Suprapubic skin (tissue), 4 donors: Measurements from ENCODE around the gene RBL1.

Source experiments
- CTCF ChIP-seq, 2 donors: fragments of 200-600 bp in 1 of 2; fragments of 450-650 bp in 1 of 2; sonication (generic) in 1 of 2; IDR thresholded peaks; one replicate each; pipeline ENCODE4 v1.5.1; 2016 to 2019; ENCODE audit warnings: antibody characterized with exemption in 2 of 2, mild to moderate bottlenecking in 1 of 2, moderate library complexity in 1 of 2
- EP300 ChIP-seq: sonication (generic); formaldehyde crosslinking; IDR thresholded peaks from one replicate; pipeline ENCODE4 v1.6.1; 2017; ENCODE audit warnings: antibody characterized with exemption
- POLR2A ChIP-seq, 2 donors: fragments of 450-650 bp; IDR thresholded peaks; one replicate each; pipeline ENCODE4 v1.6.1; 2017; ENCODE audit warnings: antibody characterized with exemption in 2 of 2, mild to moderate bottlenecking in 2 of 2, moderate library complexity in 2 of 2
- POLR2AphosphoS5 ChIP-seq, 3 donors: sonication (generic); formaldehyde crosslinking; IDR thresholded peaks; one replicate each; pipeline ENCODE4 v1.6.1; 2017; ENCODE audit warnings: antibody characterized with exemption in 3 of 3

GRCh38 chr20:36959242-36959641 lies 136.6 kb downstream of the RBL1 start:
- no peak for TF ChIP-seq CTCF (IDR thresholded peaks at IDR 0.05)
- no peak for TF ChIP-seq POLR2A (IDR thresholded peaks at IDR 0.05)
- no peak for TF ChIP-seq EP300
- TF ChIP-seq POLR2AphosphoS5 (IDR thresholded peaks at IDR 0.05), result no peak
